Mesothelial cell of epicardium (in vitro differentiated cells): ENCODE data around the gene MRGPRX4. TPM values are rescaled to one million over a fixed set of nuclear protein-coding genes. Genes with fewer than 3 reads are reported as not detected.
"Not testable (repeated sequence)": the region's sequence is repeated elsewhere in the genome, so short reads cannot be mapped to it uniquely, and the experiment has no call there.

Experiments
- DNase-seq, 2 experiments: peaks; one replicate each; pipeline ENCODE4 v3.0.0; 2021; ENCODE audit warnings: low spot score in 2 of 2; ENCODE audit not compliant: unreplicated experiment in 2 of 2
- H3K27ac Mint-ChIP-seq: 2 replicates; pipeline ENCODE4 v1.8.0; 2021; ENCODE audit warnings: mixed read lengths
- H3K27me3 Mint-ChIP-seq: 2 replicates; pipeline ENCODE4 v1.8.0; 2021; ENCODE audit warnings: low read depth, mixed read lengths
- H3K36me3 Mint-ChIP-seq: 2 replicates; pipeline ENCODE4 v1.8.0; 2021; ENCODE audit warnings: mixed read lengths
- H3K4me1 Mint-ChIP-seq: 2 replicates; pipeline ENCODE4 v1.8.0; 2021; ENCODE audit warnings: mixed read lengths
- H3K4me3 Mint-ChIP-seq: 2 replicates; pipeline ENCODE4 v1.8.0; 2021; ENCODE audit warnings: mild to moderate bottlenecking, moderate library complexity, mixed read lengths
- H3K9me3 Mint-ChIP-seq: 2 replicates; pipeline ENCODE4 v1.8.0; 2021; ENCODE audit warnings: mixed read lengths
- total RNA-seq: library from RNA; stranded (reverse); gene quantifications from 3 replicates; pipeline ENCODE4 v1.2.1, GENCODE V29; 2021
- TF ChIP-seq, protein P1 (sequence below): fragments of 200-600 bp; sonication (generic); IDR thresholded peaks from one replicate; pipeline ENCODE4 v1.5.0; 2021; ENCODE audit warnings: antibody characterized with exemption; ENCODE audit not compliant: unreplicated experiment

The MRGPRX4 gene
- total RNA-seq, 1 donor from 2014 or later = not detected

DNA sequence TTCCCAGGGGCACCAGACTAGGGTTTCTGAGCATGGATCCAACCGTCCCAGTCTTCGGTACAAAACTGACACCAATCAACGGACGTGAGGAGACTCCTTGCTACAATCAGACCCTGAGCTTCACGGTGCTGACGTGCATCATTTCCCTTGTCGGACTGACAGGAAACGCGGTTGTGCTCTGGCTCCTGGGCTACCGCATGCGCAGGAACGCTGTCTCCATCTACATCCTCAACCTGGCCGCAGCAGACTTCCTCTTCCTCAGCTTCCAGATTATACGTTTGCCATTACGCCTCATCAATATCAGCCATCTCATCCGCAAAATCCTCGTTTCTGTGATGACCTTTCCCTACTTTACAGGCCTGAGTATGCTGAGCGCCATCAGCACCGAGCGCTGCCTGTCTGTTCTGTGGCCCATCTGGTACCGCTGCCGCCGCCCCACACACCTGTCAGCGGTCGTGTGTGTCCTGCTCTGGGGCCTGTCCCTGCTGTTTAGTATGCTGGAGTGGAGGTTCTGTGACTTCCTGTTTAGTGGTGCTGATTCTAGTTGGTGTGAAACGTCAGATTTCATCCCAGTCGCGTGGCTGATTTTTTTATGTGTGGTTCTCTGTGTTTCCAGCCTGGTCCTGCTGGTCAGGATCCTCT, 709 bp downstream of the MRGPRX4 start:
- Mint-ChIP-seq H3K27me3 (peaks cover 77% of the 10 kb centered on the region), H3K36me3 (no peaks in the 10 kb centered on the region), H3K27ac (no peak overlapping the region), H3K4me3 (no peak overlapping the region), H3K9me3 (no peaks in the 10 kb centered on the region), H3K4me1 (no peaks in the 10 kb centered on the region)
- TF ChIP-seq, protein P1, sequence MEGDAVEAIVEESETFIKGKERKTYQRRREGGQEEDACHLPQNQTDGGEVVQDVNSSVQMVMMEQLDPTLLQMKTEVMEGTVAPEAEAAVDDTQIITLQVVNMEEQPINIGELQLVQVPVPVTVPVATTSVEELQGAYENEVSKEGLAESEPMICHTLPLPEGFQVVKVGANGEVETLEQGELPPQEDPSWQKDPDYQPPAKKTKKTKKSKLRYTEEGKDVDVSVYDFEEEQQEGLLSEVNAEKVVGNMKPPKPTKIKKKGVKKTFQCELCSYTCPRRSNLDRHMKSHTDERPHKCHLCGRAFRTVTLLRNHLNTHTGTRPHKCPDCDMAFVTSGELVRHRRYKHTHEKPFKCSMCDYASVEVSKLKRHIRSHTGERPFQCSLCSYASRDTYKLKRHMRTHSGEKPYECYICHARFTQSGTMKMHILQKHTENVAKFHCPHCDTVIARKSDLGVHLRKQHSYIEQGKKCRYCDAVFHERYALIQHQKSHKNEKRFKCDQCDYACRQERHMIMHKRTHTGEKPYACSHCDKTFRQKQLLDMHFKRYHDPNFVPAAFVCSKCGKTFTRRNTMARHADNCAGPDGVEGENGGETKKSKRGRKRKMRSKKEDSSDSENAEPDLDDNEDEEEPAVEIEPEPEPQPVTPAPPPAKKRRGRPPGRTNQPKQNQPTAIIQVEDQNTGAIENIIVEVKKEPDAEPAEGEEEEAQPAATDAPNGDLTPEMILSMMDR = no peak
- no peak for DNase-seq

DNA sequence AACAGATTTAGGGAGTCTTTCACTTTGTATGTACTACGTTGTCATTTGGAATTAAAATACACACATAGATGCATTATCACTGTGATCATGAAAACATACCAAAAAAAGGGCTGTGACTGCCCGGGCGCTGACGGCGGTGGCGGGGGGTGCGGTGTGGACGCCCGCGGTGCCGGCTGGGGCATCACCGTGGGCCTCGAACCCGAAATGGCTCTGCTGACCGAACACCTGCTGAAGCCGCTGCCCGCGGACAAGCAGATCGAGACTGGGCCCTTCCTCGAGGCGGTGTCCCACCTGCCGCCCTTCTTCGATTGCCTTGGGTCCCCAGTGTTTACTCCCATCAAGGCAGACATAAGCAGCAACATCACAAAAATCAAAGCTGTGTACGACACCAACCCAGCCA, 16.2 kb downstream of the MRGPRX4 start:
- no peaks in the 10 kb centered on the region for H3K9me3 Mint-ChIP-seq
- no peak for DNase-seq
- no peak overlapping the region for H3K4me3 Mint-ChIP-seq
- H3K27me3 Mint-ChIP-seq = peaks cover 53% of the 10 kb centered on the region
- no peaks in the 10 kb centered on the region for H3K36me3 Mint-ChIP-seq
- H3K27ac Mint-ChIP-seq = no peak overlapping the region
- TF ChIP-seq, protein P1 = no peak
- no peaks in the 10 kb centered on the region for H3K4me1 Mint-ChIP-seq

DNA sequence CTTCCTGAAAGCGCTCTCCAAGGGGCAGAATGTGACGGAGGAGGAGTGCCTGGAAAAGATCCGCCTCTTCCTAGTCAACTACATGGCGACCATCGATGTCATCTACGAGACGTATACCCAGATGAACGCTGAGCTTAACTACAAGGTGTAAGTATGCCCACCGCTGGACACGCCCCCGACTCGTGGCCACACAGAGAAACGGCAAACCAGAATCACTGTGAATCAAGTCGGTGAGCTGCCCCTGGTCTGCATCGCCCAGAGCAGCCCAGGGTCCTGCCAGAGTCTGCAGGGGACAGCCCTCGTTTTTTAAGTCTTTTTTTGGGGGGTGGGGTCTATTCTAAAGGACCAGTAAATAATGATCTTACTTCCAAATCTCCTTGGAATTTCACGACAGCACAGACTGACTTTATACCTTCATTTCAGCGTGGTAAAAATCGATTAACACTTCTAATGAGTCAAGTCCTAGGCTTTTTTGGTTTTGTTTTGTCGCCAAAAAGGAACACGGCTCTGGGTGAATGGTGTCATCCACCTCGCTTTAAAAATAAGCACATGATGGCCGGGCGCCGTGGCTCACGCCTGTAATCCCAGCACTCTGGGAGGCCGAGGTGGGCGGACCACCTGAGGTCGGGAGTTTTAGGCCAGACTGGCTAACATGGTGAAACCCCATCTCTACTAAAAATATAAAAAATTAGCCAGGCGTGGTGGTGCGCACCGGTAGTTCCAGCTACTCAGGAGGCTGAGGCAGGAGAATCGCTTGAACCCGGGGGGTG, 17.0 kb downstream of the MRGPRX4 start:
- H3K4me3 Mint-ChIP-seq, DNase-seq, H3K4me1 Mint-ChIP-seq, H3K27ac Mint-ChIP-seq, H3K9me3 Mint-ChIP-seq, H3K36me3 Mint-ChIP-seq: not testable (repeated sequence)
- H3K27me3 Mint-ChIP-seq = peaks cover 53% of the 10 kb centered on the region

DNA sequence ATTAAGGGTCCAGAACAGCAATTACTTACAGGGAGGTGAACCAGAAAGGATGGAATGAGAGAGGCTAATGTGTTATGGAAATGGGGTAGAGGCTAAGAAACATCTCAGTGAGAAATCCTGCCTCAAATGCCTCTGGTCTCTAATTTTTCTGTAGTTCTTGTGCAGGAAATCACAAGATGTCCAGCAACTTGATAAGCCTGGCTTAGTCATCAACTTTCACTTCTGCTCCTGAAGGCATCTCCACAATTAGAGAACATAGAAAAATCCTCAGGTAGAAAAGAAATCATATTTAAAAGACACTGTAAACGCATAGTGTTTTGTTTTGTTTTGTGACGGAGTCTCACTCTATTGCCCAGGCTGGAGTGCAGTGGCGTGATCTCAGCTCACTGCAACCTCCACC, 18.7 kb downstream of the MRGPRX4 start:
- no peaks in the 10 kb centered on the region for H3K4me1 Mint-ChIP-seq
- H3K27me3 Mint-ChIP-seq = peaks cover 57% of the 10 kb centered on the region
- no peaks in the 10 kb centered on the region for H3K36me3 Mint-ChIP-seq
- H3K27ac Mint-ChIP-seq = no peak overlapping the region
- no peak for DNase-seq
- TF ChIP-seq, protein P1 = no peak
- no peaks in the 10 kb centered on the region for H3K9me3 Mint-ChIP-seq
- H3K4me3 Mint-ChIP-seq = no peak overlapping the region

DNA sequence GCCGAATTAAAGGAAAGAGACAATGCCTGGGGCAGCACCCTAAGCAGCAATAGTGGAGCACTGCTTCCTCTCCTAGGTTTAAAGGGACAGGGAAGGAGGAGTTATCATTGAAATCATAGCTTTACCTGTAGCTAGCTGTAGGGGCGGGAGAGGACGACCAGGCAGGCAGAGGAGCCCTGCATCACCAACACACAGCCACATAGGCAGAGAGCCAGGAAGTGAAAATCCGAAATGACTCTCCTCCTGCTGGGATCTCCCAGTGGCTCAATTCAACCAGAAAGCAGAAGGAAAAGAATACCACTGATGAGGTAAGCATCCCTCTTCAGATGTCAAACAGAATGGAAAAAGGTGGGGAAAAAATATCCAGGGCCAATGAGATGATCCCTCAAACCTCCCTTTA, 20.4 kb downstream of the MRGPRX4 start:
- no peak for DNase-seq
- TF ChIP-seq, protein P1 = no peak
- no peak overlapping the region for H3K4me3 Mint-ChIP-seq
- no peaks in the 10 kb centered on the region for H3K4me1 Mint-ChIP-seq
- H3K9me3 Mint-ChIP-seq = no peaks in the 10 kb centered on the region
- H3K36me3 Mint-ChIP-seq = no peaks in the 10 kb centered on the region
- peaks cover 60% of the 10 kb centered on the region for H3K27me3 Mint-ChIP-seq
- no peak overlapping the region for H3K27ac Mint-ChIP-seq

DNA sequence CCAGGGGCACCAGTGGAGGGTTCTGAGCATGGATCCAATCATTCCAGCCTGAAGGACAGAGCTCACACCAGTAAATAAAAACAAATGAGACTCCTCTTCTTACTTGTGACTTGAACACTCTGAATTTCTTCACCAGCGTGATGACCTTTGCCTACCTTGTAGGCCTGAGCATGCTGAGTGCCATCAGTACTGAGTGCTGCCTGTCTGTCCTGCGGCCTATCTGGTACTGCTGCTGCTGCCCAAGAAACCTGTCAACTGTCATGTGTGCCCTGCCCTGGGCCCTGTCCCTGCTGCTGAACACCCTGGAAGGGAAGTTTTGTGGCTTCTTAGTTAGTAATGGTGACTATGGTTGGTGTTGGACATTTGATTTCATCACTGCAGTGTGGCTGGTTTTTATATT, 23.9 kb downstream of the MRGPRX4 start:
- TF ChIP-seq, protein P1 = no peak
- no peak overlapping the region for H3K4me3 Mint-ChIP-seq

DNA sequence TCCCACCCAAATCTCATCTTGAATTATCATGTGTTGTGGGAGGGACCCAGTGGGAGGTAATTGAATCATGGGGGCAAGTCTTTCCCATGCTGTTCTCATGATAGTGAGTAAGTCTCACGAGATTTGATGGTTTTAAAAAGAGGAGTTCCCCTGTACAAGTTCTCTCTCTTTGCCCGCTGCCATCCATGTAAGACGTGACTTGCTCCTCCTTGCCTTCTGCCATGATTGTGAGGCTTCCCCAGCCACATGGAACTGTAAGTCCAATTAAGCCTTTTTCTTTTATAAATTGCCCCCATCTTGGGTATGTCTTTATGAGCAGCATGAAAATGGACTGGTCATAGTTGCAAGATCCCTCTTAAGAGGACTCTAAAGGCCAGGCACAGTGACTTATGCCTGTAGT, 25.1 kb downstream of the MRGPRX4 start:
- H3K4me3 Mint-ChIP-seq, DNase-seq, H3K27ac Mint-ChIP-seq, H3K36me3 Mint-ChIP-seq, H3K9me3 Mint-ChIP-seq, H3K4me1 Mint-ChIP-seq: not testable (repeated sequence)
- H3K27me3 Mint-ChIP-seq = peaks cover 53% of the 10 kb centered on the region

More for the DNA sequence above, 23.9 kb downstream of the MRGPRX4 start:
- H3K36me3 Mint-ChIP-seq = no peaks in the 10 kb centered on the region
- DNase-seq = no peak
- no peaks in the 10 kb centered on the region for H3K9me3 Mint-ChIP-seq
- no peaks in the 10 kb centered on the region for H3K4me1 Mint-ChIP-seq
- H3K27ac Mint-ChIP-seq = no peak overlapping the region
- peaks cover 56% of the 10 kb centered on the region for H3K27me3 Mint-ChIP-seq
